T-helper 2 cell treated with Interferon-gamma antibody and Interleukin-4, amounts not matched to agents 5 μg/mL and 100 μg/mL, for 36 hours (primary cell): ENCODE measurements around the gene C3orf22.

Experiments used
- DNase-seq: peaks from one replicate; pipeline ENCODE4 v3.0.0; 2021; ENCODE audit warnings: low spot score
- H3K27ac Mint-ChIP-seq: one replicate; pipeline ENCODE4 v1.8.0; 2021; ENCODE audit warnings: mild to moderate bottlenecking, mixed read lengths
- H3K27me3 Mint-ChIP-seq: one replicate; pipeline ENCODE4 v1.8.0; 2021; ENCODE audit warnings: low read depth, mixed read lengths
- H3K36me3 Mint-ChIP-seq: one replicate; pipeline ENCODE4 v1.8.0; 2021; ENCODE audit warnings: low read depth, mixed read lengths
- H3K4me1 Mint-ChIP-seq: one replicate; pipeline ENCODE4 v1.8.0; 2021; ENCODE audit warnings: low read depth, mixed read lengths
- H3K4me3 Mint-ChIP-seq: one replicate; pipeline ENCODE4 v1.8.0; 2022; ENCODE audit warnings: mild to moderate bottlenecking, moderate library complexity, mixed read lengths
- H3K9me3 Mint-ChIP-seq: one replicate; pipeline ENCODE4 v1.8.0; 2021; ENCODE audit warnings: mixed read lengths

C3orf22 gene

DNA sequence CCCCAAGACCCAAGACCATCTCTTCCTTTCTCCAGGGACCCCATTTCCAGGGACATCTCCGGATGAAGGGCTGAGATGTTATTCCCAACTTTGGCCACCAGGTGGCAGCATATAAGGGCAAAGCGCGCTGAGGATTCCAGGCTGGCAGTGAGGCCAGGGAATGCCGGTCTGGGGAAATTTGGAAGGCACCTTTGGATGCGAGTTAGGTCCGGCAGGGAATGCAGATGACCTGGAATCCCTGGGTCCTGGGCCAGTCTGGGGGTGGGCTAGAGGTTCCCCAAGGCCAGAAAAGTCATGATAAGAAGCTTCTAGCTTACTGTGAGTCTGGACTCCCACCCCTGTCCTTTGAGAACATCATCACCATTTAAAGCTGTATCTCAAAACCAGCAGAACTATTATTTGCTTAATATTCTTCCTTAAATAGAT is 36.4 kb downstream of the C3orf22 start:
- Mint-ChIP-seq H3K4me1 (no peaks in the 10 kb centered on the region), H3K27ac (no peak overlapping the region), H3K27me3 (peaks cover 22% of the 10 kb centered on the region), H3K36me3 (no peaks in the 10 kb centered on the region), H3K9me3 (no peaks in the 10 kb centered on the region), H3K4me3 (no peak overlapping the region)
- DNase-seq: peak; percentile 14

DNA sequence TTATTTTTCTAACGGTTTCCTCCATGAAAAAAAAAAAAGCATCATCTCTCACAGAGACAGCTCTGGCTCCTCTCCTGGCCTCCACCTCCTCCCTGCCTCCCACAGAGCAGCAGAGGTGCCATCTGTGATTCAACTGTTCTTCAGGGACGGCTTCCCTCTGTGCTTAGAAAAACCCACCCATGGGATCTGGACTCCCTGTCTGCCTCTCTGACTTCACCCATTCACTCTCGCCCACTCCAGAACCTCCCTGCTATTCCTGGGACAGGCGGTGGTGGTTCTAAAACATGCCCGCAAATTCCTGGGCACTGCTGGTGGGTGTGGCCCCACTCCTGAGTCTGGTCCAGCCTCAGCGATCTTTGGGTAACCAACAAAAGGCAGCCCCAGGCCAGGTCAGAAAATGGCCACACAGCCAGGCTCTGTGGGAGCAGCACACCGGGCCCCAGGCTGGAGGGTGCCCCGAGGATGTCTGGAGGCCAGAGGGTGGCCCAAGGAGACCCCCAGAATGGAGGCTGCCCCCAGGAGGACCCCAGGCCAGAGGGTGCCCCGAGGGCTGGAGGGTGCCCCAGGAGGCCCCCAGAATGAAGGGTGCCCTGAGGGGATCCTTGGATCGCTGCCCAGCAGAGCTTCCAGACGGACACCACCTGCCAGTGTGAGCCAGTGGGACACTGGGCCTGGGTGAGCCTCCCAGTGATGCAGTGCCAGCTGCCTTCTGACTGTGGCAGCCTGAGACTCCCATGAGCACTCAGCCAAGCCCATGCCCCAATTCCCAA is 37.4 kb downstream of the C3orf22 start:
- no peak for DNase-seq
- no peak overlapping the region for H3K27ac Mint-ChIP-seq

GRCh38 chr3:126519506-126520455 is 39.0 kb downstream of the C3orf22 start:
- DNase-seq: no peak
- no peaks in the 10 kb centered on the region for H3K9me3 Mint-ChIP-seq
- peaks cover 20% of the 10 kb centered on the region for H3K27me3 Mint-ChIP-seq
- H3K36me3 Mint-ChIP-seq: no peaks in the 10 kb centered on the region
- no peak overlapping the region for H3K27ac Mint-ChIP-seq
- H3K4me1 Mint-ChIP-seq: no peaks in the 10 kb centered on the region
- no peak overlapping the region for H3K4me3 Mint-ChIP-seq

More for the DNA sequence above, 37.4 kb downstream of the C3orf22 start:
- no peak overlapping the region for H3K4me3 Mint-ChIP-seq
- H3K9me3 Mint-ChIP-seq: no peaks in the 10 kb centered on the region
- no peaks in the 10 kb centered on the region for H3K36me3 Mint-ChIP-seq
- H3K4me1 Mint-ChIP-seq: no peaks in the 10 kb centered on the region
- H3K27me3 Mint-ChIP-seq: peaks cover 22% of the 10 kb centered on the region

- H3K4me3 Mint-ChIP-seq: no peak overlapping the region
- no peak overlapping the region for H3K27ac Mint-ChIP-seq
- no peaks in the 10 kb centered on the region for H3K4me1 Mint-ChIP-seq
- H3K36me3 Mint-ChIP-seq: no peaks in the 10 kb centered on the region
- no peaks in the 10 kb centered on the region for H3K9me3 Mint-ChIP-seq
- DNase-seq: no peak
- H3K27me3 Mint-ChIP-seq: peaks cover 15% of the 10 kb centered on the region
Observed at GRCh38 chr3:126518779-126519177, 40.0 kb downstream of the C3orf22 start.

- Mint-ChIP-seq H3K36me3 (no peaks in the 10 kb centered on the region), H3K27me3 (peaks cover 11% of the 10 kb centered on the region), H3K4me3 (no peak overlapping the region), H3K9me3 (no peaks in the 10 kb centered on the region), H3K4me1 (no peaks in the 10 kb centered on the region), H3K27ac (no peak overlapping the region)
- no peak for DNase-seq
Observed at GRCh38 chr3:126517986-126518778, 40.5 kb downstream of the C3orf22 start.

DNA sequence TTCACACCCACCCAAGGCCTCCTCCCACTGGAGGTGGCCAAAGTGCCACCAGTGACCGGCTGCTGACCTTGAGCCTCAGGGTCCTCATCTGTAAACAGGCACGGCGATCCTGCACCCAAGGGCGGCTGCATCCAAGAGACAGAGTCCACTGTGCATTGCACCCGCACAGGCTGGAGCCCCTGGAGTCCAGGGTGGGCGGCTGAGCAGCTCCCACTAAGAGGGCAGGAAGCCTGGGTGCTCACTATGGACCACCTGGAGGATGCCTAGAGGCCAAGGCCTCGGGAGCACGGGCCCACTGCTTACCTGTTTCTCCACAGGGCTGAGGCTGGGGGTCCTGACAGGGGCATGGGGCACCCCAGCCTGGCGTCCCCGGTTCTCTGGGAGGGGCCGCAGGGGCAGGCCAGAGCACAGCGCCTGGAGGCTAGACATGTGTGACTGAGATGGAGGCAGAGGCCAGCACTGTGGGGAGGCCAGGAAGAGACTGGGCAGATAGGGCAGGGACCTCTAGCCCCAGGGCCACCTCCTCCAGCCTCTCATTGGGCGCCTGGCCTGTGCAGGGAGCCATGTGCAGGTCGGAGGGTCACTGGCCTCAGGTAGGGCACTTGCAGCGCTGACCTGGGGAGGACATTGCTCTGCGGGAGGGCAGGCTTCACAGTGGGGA is 41.3 kb downstream of the C3orf22 start, which contains the start of gene UROC1:
TSS of gene UROC1 (minus strand) at position 483 of the 661 bp plus-strand sequence. CDS start at position 429, 54 bp downstream.
- H3K27me3 Mint-ChIP-seq: peaks cover 5% of the 10 kb centered on the region
- H3K36me3 Mint-ChIP-seq: no peaks in the 10 kb centered on the region
- H3K4me3 Mint-ChIP-seq: no peak within 1 kb of the TSS
- H3K9me3 Mint-ChIP-seq: no peaks in the 10 kb centered on the region
- no peaks in the 10 kb centered on the region for H3K4me1 Mint-ChIP-seq
- H3K27ac Mint-ChIP-seq: no peak within 1 kb of the TSS
- no peak for DNase-seq

DNA sequence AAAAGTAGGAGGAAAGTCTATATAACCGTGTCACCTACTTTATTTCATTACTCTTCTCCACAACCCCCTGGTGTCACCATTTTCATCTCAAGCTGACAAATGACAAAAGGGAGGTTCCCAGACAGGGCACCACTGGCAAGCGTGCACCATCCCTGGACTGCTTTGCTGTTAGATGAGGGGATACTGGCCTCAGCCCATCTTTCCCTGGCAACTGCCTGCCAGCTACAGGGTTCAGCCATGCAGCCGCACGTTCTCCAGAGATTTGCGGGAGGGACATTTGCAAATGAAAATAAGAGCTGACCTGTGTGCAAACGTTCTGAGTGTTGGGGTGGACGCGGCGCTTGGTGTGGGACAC is 41.8 kb downstream of the C3orf22 start:
- Mint-ChIP-seq H3K4me3 (no peak overlapping the region), H3K27me3 (no peaks in the 10 kb centered on the region), H3K27ac (no peak overlapping the region), H3K9me3 (no peaks in the 10 kb centered on the region), H3K4me1 (no peaks in the 10 kb centered on the region), H3K36me3 (no peaks in the 10 kb centered on the region)
- DNase-seq: no peak

DNA sequence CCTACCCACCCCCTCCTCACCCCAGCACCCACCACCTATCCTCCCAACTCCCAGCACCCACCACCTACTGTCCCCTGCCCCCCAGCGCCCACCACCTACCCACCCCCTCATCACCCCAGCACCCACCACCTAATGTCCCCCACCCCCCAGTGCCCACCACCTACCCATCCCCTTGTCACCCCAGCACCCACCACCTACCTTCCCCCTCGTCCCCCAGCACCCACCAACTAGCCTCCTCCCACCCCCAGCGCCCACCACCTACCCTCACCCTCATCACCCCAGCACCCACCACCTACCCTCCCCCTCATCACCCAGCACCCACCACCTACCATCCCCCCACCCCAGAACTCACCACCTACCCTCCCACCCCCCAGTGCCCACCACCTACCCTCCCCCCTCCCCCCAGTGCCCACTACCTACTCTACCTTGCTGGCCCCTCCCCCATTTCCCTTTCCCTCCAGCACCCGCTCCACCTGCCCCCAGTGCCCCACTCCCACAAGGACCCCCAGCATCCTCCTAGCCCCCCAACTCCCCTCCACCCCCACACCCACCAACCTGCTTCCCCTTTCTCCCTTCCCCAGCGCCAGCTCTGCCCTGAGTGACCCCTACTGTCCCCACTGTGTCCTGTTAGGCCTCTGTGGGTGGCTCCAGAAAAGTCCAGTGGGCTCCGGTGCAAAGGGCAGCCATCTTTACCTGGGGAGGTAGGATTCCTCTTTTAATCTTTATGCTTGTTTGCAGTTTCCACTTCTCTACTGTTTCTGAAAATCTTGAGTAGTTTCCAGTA is 42.4 kb downstream of the C3orf22 start:
- H3K4me1 Mint-ChIP-seq: no peaks in the 10 kb centered on the region
- no peak overlapping the region for H3K4me3 Mint-ChIP-seq
- no peaks in the 10 kb centered on the region for H3K27me3 Mint-ChIP-seq
- no peak overlapping the region for H3K27ac Mint-ChIP-seq
- DNase-seq: no peak
- no peaks in the 10 kb centered on the region for H3K36me3 Mint-ChIP-seq
- H3K9me3 Mint-ChIP-seq: no peaks in the 10 kb centered on the region

DNA sequence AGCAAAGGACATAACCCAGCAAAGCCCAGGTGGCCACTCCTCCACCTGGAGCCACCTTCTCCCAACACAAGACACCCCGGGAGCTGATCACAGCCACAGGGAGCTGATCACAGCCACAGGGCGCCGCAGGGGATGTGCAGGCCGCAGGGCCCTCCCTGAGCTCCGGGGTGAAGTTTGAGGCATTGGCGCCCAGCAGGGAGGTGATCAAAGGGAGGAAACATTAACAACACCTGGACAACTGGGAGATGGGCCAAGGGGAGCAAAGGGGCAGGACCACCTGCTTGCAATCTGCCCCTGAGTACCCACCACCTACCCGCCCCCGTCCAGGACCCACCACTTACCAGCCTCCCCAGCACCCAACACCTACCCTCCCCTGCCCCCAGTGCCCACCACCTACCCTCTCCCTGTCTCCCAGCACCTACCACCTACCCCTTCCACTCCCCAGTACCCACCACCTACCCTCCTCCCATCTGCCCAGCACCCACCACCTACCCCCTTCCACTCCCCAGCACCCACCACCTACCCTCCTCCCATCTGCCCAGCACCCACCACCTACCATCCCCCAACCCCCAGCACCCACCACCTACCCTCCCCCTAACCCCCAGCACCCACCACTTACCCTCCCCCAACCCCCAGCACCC is 43.5 kb downstream of the C3orf22 start:
- DNase-seq: no peak
- Mint-ChIP-seq H3K27me3 (no peaks in the 10 kb centered on the region), H3K9me3 (no peaks in the 10 kb centered on the region), H3K27ac (no peak overlapping the region), H3K36me3 (no peaks in the 10 kb centered on the region), H3K4me3 (no peak overlapping the region), H3K4me1 (no peaks in the 10 kb centered on the region)

DNA sequence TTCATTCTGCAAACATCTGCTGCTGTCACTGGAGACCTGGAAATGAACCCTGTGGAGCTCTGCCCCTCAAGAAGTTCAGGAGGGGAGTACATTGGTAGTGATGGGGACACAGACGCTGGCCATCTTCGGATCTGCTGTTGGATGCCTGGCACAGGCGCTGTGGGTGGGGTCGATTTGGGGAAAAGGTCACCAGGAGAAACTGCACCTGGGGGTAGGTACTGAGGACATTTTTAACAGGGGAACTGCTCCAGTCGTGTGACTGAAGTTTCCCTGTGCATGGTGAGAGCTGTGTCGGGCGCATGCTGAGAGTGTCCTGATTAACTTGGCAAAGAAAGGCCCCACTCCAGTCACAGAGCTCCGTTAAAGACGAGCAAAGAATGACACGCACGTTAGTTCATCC is 44.6 kb downstream of the C3orf22 start:
- Mint-ChIP-seq H3K36me3 (no peaks in the 10 kb centered on the region), H3K27ac (no peak overlapping the region), H3K9me3 (no peaks in the 10 kb centered on the region), H3K27me3 (no peaks in the 10 kb centered on the region), H3K4me3 (no peak overlapping the region), H3K4me1 (no peaks in the 10 kb centered on the region)
- DNase-seq: no peak

GRCh38 chr3:126512916-126513650 is 45.6 kb downstream of the C3orf22 start:
- no peak for DNase-seq
- Mint-ChIP-seq H3K9me3 (no peaks in the 10 kb centered on the region), H3K36me3 (no peaks in the 10 kb centered on the region), H3K4me3 (no peak overlapping the region), H3K27ac (no peak overlapping the region), H3K27me3 (no peaks in the 10 kb centered on the region), H3K4me1 (no peaks in the 10 kb centered on the region)

GRCh38 chr3:126512026-126512425 is 46.7 kb downstream of the C3orf22 start:
- Mint-ChIP-seq H3K27ac (no peak overlapping the region), H3K9me3 (no peaks in the 10 kb centered on the region), H3K36me3 (no peaks in the 10 kb centered on the region), H3K4me3 (no peak overlapping the region), H3K27me3 (no peaks in the 10 kb centered on the region), H3K4me1 (no peaks in the 10 kb centered on the region)
- no peak for DNase-seq
